ENCODE measurements around the gene NWD2.
"Not testable (repeated sequence)": the region's sequence is repeated elsewhere in the genome, so short reads cannot be mapped to it uniquely, and the experiment has no call there.

NWD2 gene

GRCh38 chr4:37392521-37393255 lies 148.1 kb downstream of the NWD2 start:
- Histone ChIP-seq H3K36me3 (ENCODE audit: insufficient read depth, insufficient read length, low read length) (no peaks in the 10 kb centered on the region), H3K4me3 (ENCODE audit: insufficient read length, low read depth) (no peak overlapping the region), H3K27me3 (ENCODE audit: insufficient read depth, insufficient read length) (no peaks in the 10 kb centered on the region), H3K4me1 (ENCODE audit: insufficient read depth, insufficient read length) (no peaks in the 10 kb centered on the region), H3K9me3 (ENCODE audit: insufficient read depth, low read length) (no peaks in the 10 kb centered on the region), H3K9ac (ENCODE audit: insufficient read length, low read depth) (no peak overlapping the region)
- TF ChIP-seq YY1 (IDR thresholded peaks at IDR 0.05; ENCODE audit: insufficient read depth, insufficient read length) (no peak), SUZ12 (IDR thresholded peaks at IDR 0.05; ENCODE audit: extremely low read depth, insufficient read depth, insufficient read length) (no peak), ZNF274 (IDR thresholded peaks at IDR 0.05; ENCODE audit: low read depth, low read length) (no peak)
- no peak for DNase-seq (ENCODE audit: low read depth, low spot score)

DNA sequence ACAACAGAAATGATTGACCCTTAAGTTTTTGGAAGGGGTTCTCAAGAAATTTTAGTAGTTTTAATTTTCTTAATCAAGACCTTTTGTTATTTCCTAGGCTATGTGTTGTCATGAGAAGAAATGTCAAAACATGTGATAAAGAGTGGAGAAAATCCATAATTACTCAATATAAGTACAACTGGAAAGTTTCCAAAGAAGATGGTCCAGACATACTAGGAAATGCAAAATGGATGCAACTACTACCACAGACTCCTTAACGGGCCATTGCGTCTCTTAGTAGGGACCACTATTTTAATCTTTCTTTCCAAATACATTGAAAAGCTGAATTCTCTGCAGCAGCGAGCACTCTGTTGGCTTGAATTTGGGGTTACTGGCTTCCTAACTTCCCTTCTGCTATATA lies 148.8 kb downstream of the NWD2 start:
- Histone ChIP-seq H3K9me3 (ENCODE audit: insufficient read depth, low read length) (no peaks in the 10 kb centered on the region), H3K4me3 (ENCODE audit: insufficient read length, low read depth) (no peak overlapping the region), H3K36me3 (ENCODE audit: insufficient read depth, insufficient read length, low read length) (no peaks in the 10 kb centered on the region), H3K27me3 (ENCODE audit: insufficient read depth, insufficient read length) (no peaks in the 10 kb centered on the region), H3K4me1 (ENCODE audit: insufficient read depth, insufficient read length) (no peaks in the 10 kb centered on the region), H3K9ac (ENCODE audit: insufficient read length, low read depth) (no peak overlapping the region)
- DNase-seq (ENCODE audit: low read depth, low spot score): no peak
- no peak for TF ChIP-seq ZNF274 (IDR thresholded peaks at IDR 0.05; ENCODE audit: low read depth, low read length)
- no peak for TF ChIP-seq SUZ12 (IDR thresholded peaks at IDR 0.05; ENCODE audit: extremely low read depth, insufficient read depth, insufficient read length)
- no peak for TF ChIP-seq YY1 (IDR thresholded peaks at IDR 0.05; ENCODE audit: insufficient read depth, insufficient read length)

GRCh38 chr4:37393889-37394288 lies 149.3 kb downstream of the NWD2 start:
- Histone ChIP-seq H3K4me1 (ENCODE audit: insufficient read depth, insufficient read length) (no peaks in the 10 kb centered on the region), H3K27me3 (ENCODE audit: insufficient read depth, insufficient read length) (no peaks in the 10 kb centered on the region), H3K36me3 (ENCODE audit: insufficient read depth, insufficient read length, low read length) (no peaks in the 10 kb centered on the region), H3K9me3 (ENCODE audit: insufficient read depth, low read length) (no peaks in the 10 kb centered on the region), H3K9ac (ENCODE audit: insufficient read length, low read depth) (no peak overlapping the region), H3K4me3 (ENCODE audit: insufficient read length, low read depth) (no peak overlapping the region)
- DNase-seq (ENCODE audit: low read depth, low spot score): no peak
- TF ChIP-seq ZNF274 (IDR thresholded peaks at IDR 0.05; ENCODE audit: low read depth, low read length): no peak
- no peak for TF ChIP-seq SUZ12 (IDR thresholded peaks at IDR 0.05; ENCODE audit: extremely low read depth, insufficient read depth, insufficient read length)

- H3K27me3 ChIP-seq (ENCODE audit: insufficient read depth, insufficient read length): no peaks in the 10 kb centered on the region
- H3K4me1 ChIP-seq (ENCODE audit: insufficient read depth, insufficient read length): no peaks in the 10 kb centered on the region
- DNase-seq (ENCODE audit: low read depth, low spot score): no peak
- no peak overlapping the region for H3K9ac ChIP-seq (ENCODE audit: insufficient read length, low read depth)
- H3K36me3 ChIP-seq (ENCODE audit: insufficient read depth, insufficient read length, low read length): no peaks in the 10 kb centered on the region
- H3K9me3 ChIP-seq (ENCODE audit: insufficient read depth, low read length): no peaks in the 10 kb centered on the region
- no peak overlapping the region for H3K4me3 ChIP-seq (ENCODE audit: insufficient read length, low read depth)
- TF ChIP-seq YY1 (IDR thresholded peaks at IDR 0.05; ENCODE audit: insufficient read depth, insufficient read length): no peak
- TF ChIP-seq ZNF274 (IDR thresholded peaks at IDR 0.05; ENCODE audit: low read depth, low read length): no peak
- no peak for TF ChIP-seq SUZ12 (IDR thresholded peaks at IDR 0.05; ENCODE audit: extremely low read depth, insufficient read depth, insufficient read length)
These were observed 153.0 kb downstream of the NWD2 start for GRCh38 chr4:37397505-37397904.

DNA sequence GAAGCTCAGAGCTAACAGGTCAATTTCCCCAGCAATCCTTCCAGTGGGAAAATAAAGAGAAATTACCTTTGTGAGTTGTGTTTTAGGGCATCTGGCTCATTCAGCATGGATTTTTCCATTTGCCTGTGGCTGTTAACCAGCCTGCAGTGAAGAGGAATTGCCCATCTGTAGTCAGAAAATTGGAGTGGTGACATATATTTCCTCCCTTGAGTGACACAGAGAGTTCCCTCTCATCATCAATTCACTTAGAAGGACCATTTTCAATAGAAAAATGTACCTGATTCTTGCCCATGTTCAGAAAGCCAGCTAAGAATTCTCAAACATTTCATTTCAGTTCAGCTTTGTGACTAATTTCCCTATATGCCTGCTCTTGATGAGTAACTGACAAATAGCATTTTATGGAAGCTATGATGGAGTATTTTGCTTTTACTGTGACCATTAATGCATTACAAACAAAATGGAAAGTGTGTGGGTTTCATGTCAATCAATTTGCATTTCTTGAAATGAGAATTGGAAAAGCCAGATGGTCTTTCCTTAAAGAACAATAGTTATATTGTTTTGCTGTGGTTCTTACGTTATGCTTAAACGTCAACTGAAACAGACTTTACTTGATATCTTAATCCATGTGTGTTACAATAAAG lies 155.8 kb downstream of the NWD2 start:
- Histone ChIP-seq H3K4me3 (ENCODE audit: insufficient read length, low read depth) (no peak overlapping the region), H3K9me3 (ENCODE audit: insufficient read depth, low read length) (no peaks in the 10 kb centered on the region), H3K27me3 (ENCODE audit: insufficient read depth, insufficient read length) (no peaks in the 10 kb centered on the region), H3K36me3 (ENCODE audit: insufficient read depth, insufficient read length, low read length) (no peaks in the 10 kb centered on the region), H3K9ac (ENCODE audit: insufficient read length, low read depth) (no peak overlapping the region), H3K4me1 (ENCODE audit: insufficient read depth, insufficient read length) (no peaks in the 10 kb centered on the region)
- no peak for DNase-seq (ENCODE audit: low read depth, low spot score)
- TF ChIP-seq ZNF274 (IDR thresholded peaks at IDR 0.05; ENCODE audit: low read depth, low read length) (no peak), YY1 (IDR thresholded peaks at IDR 0.05; ENCODE audit: insufficient read depth, insufficient read length) (no peak), SUZ12 (IDR thresholded peaks at IDR 0.05; ENCODE audit: extremely low read depth, insufficient read depth, insufficient read length) (no peak)

- not testable (repeated sequence) for H3K36me3 ChIP-seq (ENCODE audit: insufficient read depth, insufficient read length, low read length); H3K4me1 ChIP-seq (ENCODE audit: insufficient read depth, insufficient read length); H3K27me3 ChIP-seq (ENCODE audit: insufficient read depth, insufficient read length); H3K9ac ChIP-seq (ENCODE audit: insufficient read length, low read depth); H3K4me3 ChIP-seq (ENCODE audit: insufficient read length, low read depth); H3K9me3 ChIP-seq (ENCODE audit: insufficient read depth, low read length)
- peak; percentile 5 for DNase-seq (ENCODE audit: low read depth, low spot score)
These were observed 163.6 kb downstream of the NWD2 start for GRCh38 chr4:37407938-37408826.

DNA sequence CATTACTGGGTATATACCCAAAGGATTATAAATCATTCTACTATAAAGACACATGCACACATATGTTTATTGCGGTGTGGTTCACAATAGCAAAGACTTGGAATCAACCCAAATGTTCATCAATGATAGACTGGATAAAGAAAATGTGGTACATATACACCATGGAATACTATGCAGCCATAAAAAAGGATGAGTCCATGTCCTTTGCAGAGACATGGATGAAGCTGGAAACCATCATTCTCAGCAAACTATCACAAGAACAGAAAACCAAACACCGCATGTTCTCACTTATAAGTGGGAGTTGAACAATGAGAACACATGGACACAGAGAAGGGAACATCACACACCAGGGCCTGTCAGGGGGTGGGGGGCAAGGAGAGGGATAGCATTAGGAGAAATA lies 169.1 kb downstream of the NWD2 start:
- not testable (repeated sequence) for H3K9ac ChIP-seq (ENCODE audit: insufficient read length, low read depth); H3K27me3 ChIP-seq (ENCODE audit: insufficient read depth, insufficient read length); H3K4me1 ChIP-seq (ENCODE audit: insufficient read depth, insufficient read length); H3K36me3 ChIP-seq (ENCODE audit: insufficient read depth, insufficient read length, low read length); H3K9me3 ChIP-seq (ENCODE audit: insufficient read depth, low read length); H3K4me3 ChIP-seq (ENCODE audit: insufficient read length, low read depth); DNase-seq (ENCODE audit: low read depth, low spot score)

Measured in NT2/D1 (cell line).